Vagina (tissue), 2 donors: Measurements from ENCODE around the gene ARHGAP44.

Experiments used
- POLR2A ChIP-seq, 2 donors: fragments of 450-650 bp; IDR thresholded peaks; one replicate each; pipeline ENCODE4 v1.6.1; 2017; ENCODE audit warnings: antibody characterized with exemption in 2 of 2, mild to moderate bottlenecking in 2 of 2, moderate library complexity in 2 of 2
- POLR2AphosphoS5 ChIP-seq, 2 donors: sonication (generic); formaldehyde crosslinking; IDR thresholded peaks; one replicate each; pipeline ENCODE4 v1.9.0; 2017; ENCODE audit warnings: antibody characterized with exemption in 2 of 2, mild to moderate bottlenecking in 2 of 2, low read depth in 1 of 2; ENCODE audit not compliant: insufficient read depth in 1 of 2
- TF ChIP-seq, protein P1 (sequence below), 3 experiments: fragments of 450-650 bp in 2 of 3; fragments of 200-600 bp in 1 of 3; sonication (generic) in 1 of 3; IDR thresholded peaks; one replicate each; pipeline ENCODE4 v1.5.1; 2017 to 2019; ENCODE audit warnings: antibody characterized with exemption in 3 of 3, mild to moderate bottlenecking in 2 of 3, moderate library complexity in 2 of 3

DNA sequence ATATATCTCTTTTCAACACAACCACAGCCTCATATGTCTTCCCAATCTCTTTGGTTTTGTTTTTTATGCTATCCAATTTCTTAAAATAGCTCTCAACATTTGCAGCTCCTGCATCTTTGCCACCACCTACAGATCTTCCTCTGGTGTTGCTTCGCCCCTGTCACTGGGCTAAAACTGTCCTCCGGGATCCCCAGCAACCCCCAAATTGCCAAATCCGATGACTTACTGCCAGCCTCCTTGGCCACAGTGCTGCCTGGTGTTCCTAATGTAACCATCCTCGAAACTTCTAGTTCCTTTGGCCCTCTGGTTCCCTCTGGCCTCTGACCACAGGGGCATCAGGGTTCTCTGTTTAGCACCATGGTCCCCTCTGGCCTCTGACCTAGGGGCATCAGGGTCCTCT, 157.7 kb downstream of the ARHGAP44 start:
- TF ChIP-seq POLR2A (IDR thresholded peaks at IDR 0.05) (no peak), POLR2AphosphoS5 (IDR thresholded peaks at IDR 0.05; ENCODE audit: insufficient read depth in 1 of 2, low read depth in 1 of 2) (no peak)
- TF ChIP-seq, protein P1, sequence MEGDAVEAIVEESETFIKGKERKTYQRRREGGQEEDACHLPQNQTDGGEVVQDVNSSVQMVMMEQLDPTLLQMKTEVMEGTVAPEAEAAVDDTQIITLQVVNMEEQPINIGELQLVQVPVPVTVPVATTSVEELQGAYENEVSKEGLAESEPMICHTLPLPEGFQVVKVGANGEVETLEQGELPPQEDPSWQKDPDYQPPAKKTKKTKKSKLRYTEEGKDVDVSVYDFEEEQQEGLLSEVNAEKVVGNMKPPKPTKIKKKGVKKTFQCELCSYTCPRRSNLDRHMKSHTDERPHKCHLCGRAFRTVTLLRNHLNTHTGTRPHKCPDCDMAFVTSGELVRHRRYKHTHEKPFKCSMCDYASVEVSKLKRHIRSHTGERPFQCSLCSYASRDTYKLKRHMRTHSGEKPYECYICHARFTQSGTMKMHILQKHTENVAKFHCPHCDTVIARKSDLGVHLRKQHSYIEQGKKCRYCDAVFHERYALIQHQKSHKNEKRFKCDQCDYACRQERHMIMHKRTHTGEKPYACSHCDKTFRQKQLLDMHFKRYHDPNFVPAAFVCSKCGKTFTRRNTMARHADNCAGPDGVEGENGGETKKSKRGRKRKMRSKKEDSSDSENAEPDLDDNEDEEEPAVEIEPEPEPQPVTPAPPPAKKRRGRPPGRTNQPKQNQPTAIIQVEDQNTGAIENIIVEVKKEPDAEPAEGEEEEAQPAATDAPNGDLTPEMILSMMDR (IDR thresholded peaks at IDR 0.05) = no peak
